Measurements from ENCODE around the gene ARIH1.
A peak's percentile ranks its signal among the peaks of the same experiment; 100 is the strongest.

Gene ARIH1

GRCh38 chr15:72585025-72585424 lies 110.9 kb downstream of the ARIH1 start:
- DNase-seq (ENCODE audit: low read depth): no peak
- no peak overlapping the region for H3K4me3 ChIP-seq (ENCODE audit: low read depth, low read length)
- in situ Hi-C loops (cut with HindIII; ENCODE audit: low sequenced_read_pairs): no loop called here
- no peak for TF ChIP-seq CTCF (IDR thresholded peaks at IDR 0.05; ENCODE audit: low read depth, low read length, missing control alignments)

GRCh38 chr15:72585476-72586058 lies 111.4 kb downstream of the ARIH1 start:
- no peak overlapping the region for H3K4me3 ChIP-seq (ENCODE audit: low read depth, low read length)
- in situ Hi-C loops (cut with HindIII; ENCODE audit: low sequenced_read_pairs): no loop called here
- peak; percentile 9 for DNase-seq (ENCODE audit: low read depth)
- peak; percentile 40 for TF ChIP-seq CTCF (IDR thresholded peaks at IDR 0.05; ENCODE audit: low read depth, low read length, missing control alignments)

- in situ Hi-C loops (cut with HindIII; ENCODE audit: low sequenced_read_pairs): no loop called here
- no peak for DNase-seq (ENCODE audit: low read depth)
- no peak overlapping the region for H3K4me3 ChIP-seq (ENCODE audit: low read depth, low read length)
- TF ChIP-seq CTCF (IDR thresholded peaks at IDR 0.05; ENCODE audit: low read depth, low read length, missing control alignments): no peak
Measured at GRCh38 chr15:72588096-72588495, 114.0 kb downstream of the ARIH1 start.

GRCh38 chr15:72590427-72590826 lies 116.3 kb downstream of the ARIH1 start:
- in situ Hi-C loops (cut with HindIII; ENCODE audit: low sequenced_read_pairs): no loop called here
- no peak for TF ChIP-seq CTCF (IDR thresholded peaks at IDR 0.05; ENCODE audit: low read depth, low read length, missing control alignments)
- DNase-seq (ENCODE audit: low read depth): no peak
- H3K4me3 ChIP-seq (ENCODE audit: low read depth, low read length): no peak overlapping the region

GRCh38 chr15:72591361-72591760 lies 117.2 kb downstream of the ARIH1 start:
- in situ Hi-C loops (cut with HindIII; ENCODE audit: low sequenced_read_pairs): no loop called here
- peak; percentile 11 for DNase-seq (ENCODE audit: low read depth)
- TF ChIP-seq CTCF (IDR thresholded peaks at IDR 0.05; ENCODE audit: low read depth, low read length, missing control alignments): no peak
- H3K4me3 ChIP-seq (ENCODE audit: low read depth, low read length): no peak overlapping the region

- H3K4me3 ChIP-seq (ENCODE audit: low read depth, low read length): no peak overlapping the region
- no peak for TF ChIP-seq CTCF (IDR thresholded peaks at IDR 0.05; ENCODE audit: low read depth, low read length, missing control alignments)
- DNase-seq (ENCODE audit: low read depth): no peak
- in situ Hi-C loops (cut with HindIII; ENCODE audit: low sequenced_read_pairs): no loop called here
Measured at GRCh38 chr15:72592097-72592496, 118.0 kb downstream of the ARIH1 start.

All from astrocyte of the cerebellum (primary cell).